GM21381 (cell line): Measurements from ENCODE around the gene ADA.

ENCODE experiments used
- ATAC-seq: cut with Tn5 transposase; IDR thresholded peaks from one replicate; pipeline ENCODE4 v1.9.1; 2021; ENCODE audit warnings: mild to moderate bottlenecking, moderate library complexity; ENCODE audit not compliant: unreplicated experiment

Gene ADA

DNA sequence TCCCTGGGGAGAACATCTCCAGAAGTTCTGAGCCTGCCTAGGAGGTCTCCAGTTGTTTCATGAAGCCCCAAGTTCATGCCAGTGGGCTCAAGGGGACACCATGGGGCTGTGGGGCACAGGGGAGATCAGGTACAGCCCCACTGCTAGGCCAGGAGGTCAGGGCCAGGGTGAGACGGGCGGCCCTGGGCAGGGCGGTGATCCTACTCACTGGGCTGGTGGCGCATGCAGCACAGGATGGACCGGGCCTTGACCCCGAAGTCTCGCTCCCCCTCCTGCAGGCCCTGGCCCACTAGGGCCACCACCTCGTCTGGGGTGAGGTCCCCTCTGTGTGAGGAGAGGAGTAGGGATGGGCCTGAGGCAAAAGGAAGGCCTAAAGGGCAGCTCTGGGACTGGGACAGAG is 26.1 kb downstream of the ADA start:
- ATAC-seq = no peak

- ATAC-seq = no peak
These were observed 26.7 kb downstream of the ADA start for GRCh38 chr20:44624743-44625271.

- ATAC-seq = no peak
These were observed 27.3 kb downstream of the ADA start for GRCh38 chr20:44624152-44624551.

DNA sequence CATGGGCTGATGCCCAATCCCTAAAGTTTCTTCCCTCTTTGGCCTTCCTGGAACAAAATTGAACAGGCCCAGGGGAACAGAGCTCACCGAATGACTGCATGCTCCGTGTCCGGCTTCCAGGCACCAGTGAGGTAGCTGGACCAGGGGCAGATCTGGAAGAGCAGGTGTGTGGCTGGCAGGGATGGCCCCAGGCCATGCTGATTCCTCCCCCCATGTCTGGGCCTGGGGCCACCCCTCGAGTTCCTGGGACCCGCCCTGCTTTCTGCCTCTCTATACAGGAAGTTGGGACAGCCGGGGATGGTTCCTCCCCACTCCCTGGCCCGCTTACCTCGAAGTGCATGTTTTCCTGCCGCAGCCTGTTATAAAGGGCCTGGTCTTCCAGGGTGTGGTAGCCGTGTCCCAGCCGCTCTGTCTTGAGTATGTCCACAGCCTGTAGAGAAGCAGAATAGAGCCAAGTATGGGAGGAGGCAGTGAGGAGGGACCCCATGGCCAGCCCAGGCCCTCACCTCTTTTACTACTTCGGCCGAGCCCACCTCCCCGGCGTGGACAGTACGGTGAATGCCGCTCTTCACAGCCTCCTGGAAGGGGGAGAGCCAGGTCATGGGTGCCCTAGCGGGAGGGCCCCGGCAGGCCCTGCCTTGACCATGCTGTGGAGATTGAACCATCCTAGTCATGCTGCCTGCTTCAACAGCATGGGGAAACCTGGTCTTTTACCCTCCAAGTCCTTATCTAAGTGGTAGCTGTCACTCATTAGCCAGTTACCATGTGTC is 28.8 kb downstream of the ADA start:
- no peak for ATAC-seq

DNA sequence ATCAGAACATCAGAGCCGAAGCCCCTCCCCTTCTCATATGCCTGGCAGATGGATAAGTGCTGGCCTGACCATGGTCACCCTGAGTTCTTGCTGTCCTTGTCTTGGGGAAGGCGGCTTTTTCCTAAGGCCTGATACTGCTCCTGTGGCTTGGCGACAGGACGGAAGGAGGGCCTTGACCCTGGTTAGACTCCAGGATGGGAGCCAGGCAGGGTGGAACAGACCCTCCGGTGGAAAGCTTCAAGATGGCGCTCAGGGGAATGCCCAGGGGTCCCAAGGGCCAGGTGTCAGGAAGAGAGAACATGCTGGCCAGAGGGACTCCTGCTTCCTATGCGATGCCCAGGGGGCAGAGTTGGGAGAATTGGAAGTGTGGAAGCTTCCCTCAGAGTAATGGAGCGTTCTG is 29.6 kb downstream of the ADA start:
- ATAC-seq = no peak

GRCh38 chr20:44621325-44621724 is 30.2 kb downstream of the ADA start:
- ATAC-seq = no peak

- no peak for ATAC-seq
These were observed 31.5 kb downstream of the ADA start for GRCh38 chr20:44620030-44620429.

DNA sequence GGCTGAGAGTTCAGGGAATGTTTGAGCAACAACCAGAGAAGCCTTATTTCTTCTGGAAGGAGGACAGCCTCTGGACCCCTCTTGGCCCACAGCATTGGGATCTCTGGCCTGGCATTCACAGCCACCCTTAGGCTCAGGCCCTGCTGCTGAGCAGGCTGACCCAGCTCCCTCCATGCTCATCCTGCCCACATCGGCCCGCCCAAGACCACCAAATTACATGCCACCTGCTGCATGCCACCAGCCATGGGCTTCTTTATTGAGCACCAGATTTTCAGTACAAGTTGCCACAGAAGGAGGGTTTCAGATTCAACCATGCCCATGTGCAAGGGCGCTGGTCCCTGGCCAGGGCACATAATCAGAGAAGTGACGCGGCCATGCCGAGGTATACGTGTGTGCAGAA is 32.2 kb downstream of the ADA start:
- ATAC-seq = no peak

DNA sequence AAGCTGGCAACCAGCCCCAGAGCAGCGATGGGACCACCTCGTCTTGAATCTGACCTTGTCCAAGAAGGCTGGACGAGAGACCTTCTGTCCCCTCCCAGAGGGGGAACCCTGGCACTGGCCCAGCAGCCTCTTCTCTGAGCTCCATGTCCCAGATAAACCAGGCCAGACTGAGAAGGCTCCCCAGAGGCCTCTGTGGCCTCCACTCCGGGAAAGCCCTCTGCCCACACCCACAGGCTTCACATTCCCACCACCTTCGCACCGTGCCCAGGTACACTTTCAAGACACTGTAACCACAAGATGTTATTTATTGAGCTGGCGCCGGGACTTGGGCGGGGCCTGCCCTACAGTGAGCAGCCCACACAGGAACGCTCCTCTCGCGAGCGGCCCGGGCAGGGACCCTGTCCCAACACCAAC is 33.2 kb downstream of the ADA start:
- no peak for ATAC-seq

GRCh38 chr20:44616604-44616964 is 34.9 kb downstream of the ADA start:
- ATAC-seq = no peak

- ATAC-seq = no peak
These were observed 35.5 kb downstream of the ADA start for GRCh38 chr20:44615876-44616603.

GRCh38 chr20:44615169-44615791 is 36.2 kb downstream of the ADA start:
- no peak for ATAC-seq

DNA sequence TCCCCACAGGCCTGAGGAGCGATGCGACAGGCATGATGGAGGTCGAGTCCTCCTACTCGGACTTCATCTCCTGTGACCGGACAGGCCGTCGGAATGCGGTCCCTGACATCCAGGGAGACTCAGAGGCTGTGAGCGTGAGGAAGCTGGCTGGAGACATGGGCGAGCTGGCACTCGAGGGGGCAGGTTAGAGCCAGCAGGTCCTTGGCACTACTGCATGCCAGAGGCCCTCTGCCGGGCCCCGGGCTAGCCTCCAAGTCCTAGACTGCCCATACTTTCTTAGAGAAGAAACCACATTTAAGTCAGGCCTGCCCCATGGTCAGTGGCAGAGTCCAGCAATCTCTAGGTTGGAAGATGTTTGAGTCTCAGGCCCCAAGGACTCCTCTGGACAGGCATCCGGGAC is 37.0 kb downstream of the ADA start:
- no peak for ATAC-seq

DNA sequence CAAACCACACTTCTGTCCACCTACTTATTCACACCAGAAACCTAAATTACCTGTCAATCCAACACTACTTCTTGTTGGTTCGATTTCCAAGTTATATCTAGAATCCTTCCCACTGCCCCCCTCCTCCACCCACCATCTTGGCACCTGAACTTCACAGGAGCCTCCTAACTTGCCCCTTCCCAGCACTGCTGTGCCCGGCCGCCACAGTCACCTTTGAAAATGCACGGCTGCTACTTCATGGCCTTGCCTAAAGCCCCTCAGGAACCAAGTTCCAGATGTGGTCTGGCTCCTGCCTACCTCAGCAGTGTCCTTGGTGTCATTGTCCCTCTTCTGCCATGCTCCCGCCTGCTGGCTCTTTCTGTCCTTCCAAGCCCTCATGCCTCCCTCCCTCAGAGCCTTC is 37.9 kb downstream of the ADA start:
- no peak for ATAC-seq

- ATAC-seq = no peak
These were observed 41.1 kb downstream of the ADA start for GRCh38 chr20:44610313-44610962.

DNA sequence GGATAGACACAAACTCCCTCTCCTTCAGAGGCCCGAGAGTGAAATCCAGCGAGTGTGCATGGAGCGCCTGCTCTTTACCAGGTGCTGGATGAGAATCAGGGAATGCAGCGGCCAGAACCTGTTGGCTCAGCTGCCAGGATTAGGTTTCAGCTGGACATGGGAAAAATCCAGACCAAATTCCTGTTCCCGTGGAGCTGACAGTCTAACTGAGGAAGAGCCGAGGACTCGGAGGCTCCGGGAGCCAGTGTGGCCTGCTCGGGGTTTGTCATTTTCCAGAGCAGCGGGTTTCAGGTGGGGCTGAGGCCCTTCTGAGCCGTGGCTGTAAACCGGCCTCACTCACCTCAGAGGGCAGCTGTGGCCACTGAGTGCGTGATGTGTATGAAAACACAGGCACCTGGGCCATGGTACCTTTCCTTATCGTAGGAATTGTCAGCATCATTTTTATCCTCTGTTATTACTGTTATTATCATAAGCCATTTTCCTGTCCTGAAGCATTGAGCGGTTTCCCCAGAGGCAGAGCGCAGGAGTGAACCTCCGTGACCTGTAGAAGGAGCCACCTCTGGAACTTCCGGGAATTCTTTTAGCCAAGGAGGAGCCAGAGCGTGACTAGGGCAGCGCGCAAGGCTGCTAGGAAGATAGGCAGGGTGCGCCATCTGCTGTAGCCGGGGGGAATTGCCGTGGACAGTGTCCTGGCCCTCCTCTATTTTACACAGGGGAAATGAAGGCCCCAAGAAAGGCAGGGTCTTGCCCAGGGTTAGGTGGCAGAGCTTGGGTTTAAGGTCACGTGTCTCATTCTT is 41.8 kb downstream of the ADA start:
- ATAC-seq = no peak

DNA sequence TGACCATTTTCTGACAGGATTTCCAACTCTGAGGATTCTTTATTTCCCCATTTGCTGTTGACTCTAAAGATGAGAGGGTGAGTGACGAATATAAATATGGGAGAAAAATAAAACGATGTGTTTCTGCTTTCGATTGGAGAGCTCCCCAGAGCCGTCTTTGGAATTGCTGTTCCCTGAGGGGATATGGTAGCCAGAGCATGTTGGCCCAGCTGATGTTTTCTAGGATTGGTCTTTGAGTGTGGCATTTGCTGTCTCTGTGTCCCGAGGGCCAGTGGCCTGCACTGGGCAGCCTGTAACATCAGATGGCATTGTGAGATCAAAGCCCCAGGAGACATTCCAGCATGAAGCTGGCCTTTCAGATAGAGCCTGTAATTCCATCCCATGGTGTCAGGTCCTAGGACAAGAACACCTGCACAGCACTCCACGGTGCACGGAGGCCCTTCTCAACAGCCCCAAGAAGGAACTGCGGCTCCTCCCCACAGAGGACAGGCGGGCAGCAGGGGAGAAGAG is 42.4 kb downstream of the ADA start:
- no peak for ATAC-seq

- no peak for ATAC-seq
These were observed 44.6 kb downstream of the ADA start for GRCh38 chr20:44606725-44607441.

- ATAC-seq = no peak
These were observed 48.2 kb downstream of the ADA start for GRCh38 chr20:44603327-44603726.

GRCh38 chr20:44601801-44602204 is 49.7 kb downstream of the ADA start:
- ATAC-seq = no peak
